Adrenal gland (tissue), 5 donors: ENCODE data around the gene VPS13D.

ENCODE experiments used
- POLR2A ChIP-seq, 2 donors: fragments of 450-650 bp; IDR thresholded peaks; one replicate each; pipeline ENCODE4 v1.6.1; 2017; ENCODE audit warnings: antibody characterized with exemption in 2 of 2, mild to moderate bottlenecking in 2 of 2, moderate library complexity in 1 of 2
- TF ChIP-seq, protein P1 (sequence below), 6 experiments: fragments of 450-650 bp in 4 of 6; fragments of 200-600 bp in 2 of 6; sonication (generic) in 1 of 6; IDR thresholded peaks; 1 replicate in 5 of 6; 2 replicates in 1 of 6; pipeline versions ENCODE4 v1.5.1 to v1.8.0; 2016 to 2021; ENCODE audit warnings: antibody characterized with exemption in 6 of 6, mild to moderate bottlenecking in 2 of 6, moderate library complexity in 1 of 6
- donor health status: DM: no; HTN: no; CAD: no.

- TF ChIP-seq, protein P1, sequence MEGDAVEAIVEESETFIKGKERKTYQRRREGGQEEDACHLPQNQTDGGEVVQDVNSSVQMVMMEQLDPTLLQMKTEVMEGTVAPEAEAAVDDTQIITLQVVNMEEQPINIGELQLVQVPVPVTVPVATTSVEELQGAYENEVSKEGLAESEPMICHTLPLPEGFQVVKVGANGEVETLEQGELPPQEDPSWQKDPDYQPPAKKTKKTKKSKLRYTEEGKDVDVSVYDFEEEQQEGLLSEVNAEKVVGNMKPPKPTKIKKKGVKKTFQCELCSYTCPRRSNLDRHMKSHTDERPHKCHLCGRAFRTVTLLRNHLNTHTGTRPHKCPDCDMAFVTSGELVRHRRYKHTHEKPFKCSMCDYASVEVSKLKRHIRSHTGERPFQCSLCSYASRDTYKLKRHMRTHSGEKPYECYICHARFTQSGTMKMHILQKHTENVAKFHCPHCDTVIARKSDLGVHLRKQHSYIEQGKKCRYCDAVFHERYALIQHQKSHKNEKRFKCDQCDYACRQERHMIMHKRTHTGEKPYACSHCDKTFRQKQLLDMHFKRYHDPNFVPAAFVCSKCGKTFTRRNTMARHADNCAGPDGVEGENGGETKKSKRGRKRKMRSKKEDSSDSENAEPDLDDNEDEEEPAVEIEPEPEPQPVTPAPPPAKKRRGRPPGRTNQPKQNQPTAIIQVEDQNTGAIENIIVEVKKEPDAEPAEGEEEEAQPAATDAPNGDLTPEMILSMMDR (IDR thresholded peaks at IDR 0.05), result no peak
- no peak for TF ChIP-seq POLR2A (IDR thresholded peaks at IDR 0.05)
Measured at GRCh38 chr1:12206238-12206637, 23.6 kb upstream of the VPS13D start.
